HFF-Myc (cell line): ENCODE results near the gene ST8SIA4.

Experiments used
- DNase-seq: peaks from one replicate; pipeline ENCODE4 v3.0.0-alpha.2; 2011; ENCODE audit warnings: low read depth; ENCODE audit errors: extremely low read depth
- H3K4me3 ChIP-seq: replicated peaks from 2 replicates; pipeline ENCODE4 v1.5.1; 2011; ENCODE audit warnings: low read depth, mild to moderate bottlenecking, control low read depth, low read length
- TF ChIP-seq, protein P1 (sequence below): IDR thresholded peaks from 2 replicates; pipeline ENCODE4 v1.5.1; 2012; ENCODE audit warnings: mild to moderate bottlenecking, low read depth, low read length, control low read depth; ENCODE audit errors: missing control alignments

ST8SIA4 gene

DNA sequence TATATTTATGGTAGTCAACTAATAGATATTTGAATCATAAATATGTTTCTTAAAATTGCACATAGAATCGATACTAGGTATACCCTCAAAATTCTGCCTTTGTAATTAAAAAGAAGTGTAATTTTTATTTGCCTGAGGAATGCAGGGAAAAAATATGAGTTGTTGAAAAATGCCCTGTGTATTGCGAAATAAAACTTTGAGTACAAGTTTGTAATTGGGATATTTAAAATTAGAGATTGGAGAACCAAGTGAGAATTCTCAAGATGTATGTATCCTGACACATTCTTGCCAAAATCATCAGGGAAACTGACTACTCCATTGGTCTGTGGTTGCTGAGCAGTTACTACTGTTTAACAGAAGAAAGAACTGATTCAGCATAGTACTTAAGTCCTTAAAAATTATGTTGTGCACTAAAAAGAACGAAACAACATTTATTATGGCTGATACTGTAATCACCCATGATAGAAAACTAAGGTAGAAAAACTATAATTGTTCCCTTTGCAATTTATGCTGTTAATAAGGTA lies 36.0 kb downstream of the ST8SIA4 start:
- H3K4me3 ChIP-seq: no peak overlapping the region
- DNase-seq: no peak
- TF ChIP-seq, protein P1, sequence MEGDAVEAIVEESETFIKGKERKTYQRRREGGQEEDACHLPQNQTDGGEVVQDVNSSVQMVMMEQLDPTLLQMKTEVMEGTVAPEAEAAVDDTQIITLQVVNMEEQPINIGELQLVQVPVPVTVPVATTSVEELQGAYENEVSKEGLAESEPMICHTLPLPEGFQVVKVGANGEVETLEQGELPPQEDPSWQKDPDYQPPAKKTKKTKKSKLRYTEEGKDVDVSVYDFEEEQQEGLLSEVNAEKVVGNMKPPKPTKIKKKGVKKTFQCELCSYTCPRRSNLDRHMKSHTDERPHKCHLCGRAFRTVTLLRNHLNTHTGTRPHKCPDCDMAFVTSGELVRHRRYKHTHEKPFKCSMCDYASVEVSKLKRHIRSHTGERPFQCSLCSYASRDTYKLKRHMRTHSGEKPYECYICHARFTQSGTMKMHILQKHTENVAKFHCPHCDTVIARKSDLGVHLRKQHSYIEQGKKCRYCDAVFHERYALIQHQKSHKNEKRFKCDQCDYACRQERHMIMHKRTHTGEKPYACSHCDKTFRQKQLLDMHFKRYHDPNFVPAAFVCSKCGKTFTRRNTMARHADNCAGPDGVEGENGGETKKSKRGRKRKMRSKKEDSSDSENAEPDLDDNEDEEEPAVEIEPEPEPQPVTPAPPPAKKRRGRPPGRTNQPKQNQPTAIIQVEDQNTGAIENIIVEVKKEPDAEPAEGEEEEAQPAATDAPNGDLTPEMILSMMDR: no peak

DNA sequence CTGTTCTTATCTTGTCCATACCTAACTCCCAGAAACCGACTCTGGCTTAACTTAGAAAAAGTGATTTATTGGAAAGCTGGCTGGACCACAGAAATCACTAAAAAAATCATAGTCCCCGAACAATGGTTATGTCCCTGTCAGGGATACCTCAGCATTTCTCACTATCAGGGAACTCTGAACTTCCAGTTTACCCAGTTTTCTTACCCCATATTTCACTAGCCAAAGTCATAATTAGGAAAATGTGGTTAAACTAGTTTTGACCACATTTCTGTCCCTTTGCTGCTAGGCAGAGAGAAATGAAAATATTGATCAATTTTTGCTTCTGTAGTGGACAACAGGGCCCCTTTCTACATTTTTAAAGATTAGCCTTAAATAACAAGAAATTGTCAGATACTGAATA lies 38.2 kb downstream of the ST8SIA4 start:
- H3K4me3 ChIP-seq: no peak overlapping the region
- TF ChIP-seq, protein P1: no peak
- DNase-seq: no peak

DNA sequence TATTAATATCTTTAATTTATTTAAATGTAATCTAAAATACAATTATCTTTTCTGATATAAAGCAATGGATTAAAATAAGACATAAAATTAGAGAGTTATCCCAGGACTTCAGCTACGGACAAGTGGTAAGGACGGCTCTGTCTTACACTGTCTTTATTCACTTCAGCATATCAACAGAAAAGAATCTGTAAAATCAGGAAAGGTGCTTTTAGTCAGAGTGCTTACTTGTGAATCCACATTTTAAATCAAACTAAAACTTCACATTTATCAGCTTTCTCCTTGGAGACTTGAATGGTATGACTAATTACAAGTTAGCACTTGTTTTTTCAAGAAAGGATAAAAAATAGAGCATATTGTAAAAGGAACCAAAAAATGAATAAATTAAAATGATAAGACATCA lies 39.3 kb downstream of the ST8SIA4 start:
- no peak overlapping the region for H3K4me3 ChIP-seq
- TF ChIP-seq, protein P1: no peak
- DNase-seq: no peak

DNA sequence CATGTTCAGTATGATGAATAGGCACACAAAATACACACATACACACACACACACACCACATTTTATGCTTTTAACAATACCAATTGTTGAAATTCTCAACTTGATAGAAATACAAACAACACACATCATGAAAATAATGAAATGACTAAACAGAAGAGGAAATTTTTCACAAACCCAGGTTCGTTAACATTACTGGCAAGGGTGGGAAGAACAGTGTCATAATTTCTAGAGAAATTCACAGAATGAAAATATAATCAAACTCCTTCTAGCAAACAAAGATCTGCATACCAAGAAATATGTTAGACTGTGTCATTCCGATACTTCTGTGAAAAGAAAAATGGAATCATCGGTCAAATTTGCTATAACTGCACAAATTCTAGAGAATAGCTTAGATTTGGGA lies 41.9 kb downstream of the ST8SIA4 start:
- TF ChIP-seq, protein P1: no peak
- no peak for DNase-seq
- H3K4me3 ChIP-seq: no peak overlapping the region

DNA sequence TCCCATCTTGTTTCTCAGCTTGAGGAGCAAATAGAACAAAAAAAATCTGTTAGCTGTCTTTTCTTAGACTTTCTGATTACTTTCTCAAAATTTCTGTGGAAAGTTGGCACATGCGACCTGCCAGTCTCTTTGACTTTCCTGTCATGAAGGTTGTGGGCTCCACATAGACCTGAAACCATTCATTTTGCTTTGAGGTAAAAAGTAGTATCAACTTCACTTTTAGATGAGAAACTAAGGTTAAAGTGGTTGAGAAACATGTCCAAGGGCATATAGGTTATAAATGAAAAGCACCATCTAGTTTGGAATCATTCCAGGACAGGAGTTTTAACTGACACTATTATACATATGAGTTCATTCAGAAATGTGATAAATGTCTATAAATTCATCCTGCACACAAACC lies 42.7 kb downstream of the ST8SIA4 start:
- no peak overlapping the region for H3K4me3 ChIP-seq
- TF ChIP-seq, protein P1: no peak
- no peak for DNase-seq

DNA sequence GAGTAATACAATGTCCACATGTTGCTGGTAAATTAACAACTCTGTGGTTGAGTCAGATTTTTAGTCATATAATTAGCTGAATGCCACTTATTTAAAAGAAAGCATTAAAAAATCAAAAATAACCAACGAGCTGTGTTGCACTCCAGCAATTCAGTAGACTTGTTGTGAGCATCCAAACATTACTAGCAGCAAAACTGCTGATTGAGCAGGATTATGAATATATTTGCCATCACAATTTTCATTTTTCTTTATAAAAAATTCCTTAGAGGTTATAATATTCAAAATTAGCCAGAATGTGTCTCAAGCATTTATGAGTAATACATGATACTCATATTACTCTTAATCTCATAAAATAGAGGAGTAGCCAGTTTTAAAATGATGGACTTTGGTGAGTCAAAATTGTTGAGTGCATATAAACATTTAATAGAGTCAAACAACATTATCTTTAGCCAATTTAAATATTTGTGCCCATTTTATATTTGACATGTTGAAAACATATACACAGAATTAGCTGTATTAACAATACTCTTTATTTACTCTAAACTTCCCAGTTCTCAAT lies 44.0 kb downstream of the ST8SIA4 start:
- no peak overlapping the region for H3K4me3 ChIP-seq
- DNase-seq: no peak
- TF ChIP-seq, protein P1: no peak

DNA sequence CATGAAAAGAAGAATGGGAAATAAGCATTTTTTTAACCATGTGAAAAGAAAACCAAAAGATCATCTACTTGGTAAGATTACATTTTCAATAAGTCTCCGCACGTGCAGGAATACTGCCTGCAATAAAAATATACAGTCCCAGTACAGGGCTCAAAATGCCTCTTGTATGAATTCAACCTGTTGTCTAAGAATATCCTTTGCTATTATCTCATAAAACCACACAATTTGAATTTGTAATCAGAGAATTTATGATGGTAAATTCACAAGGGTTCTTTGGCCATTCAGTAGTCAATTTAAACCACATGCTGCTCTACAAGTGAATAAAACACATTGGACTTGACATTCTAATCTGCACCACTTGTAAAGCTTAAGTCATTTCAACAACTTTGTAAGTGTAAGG lies 46.6 kb downstream of the ST8SIA4 start:
- DNase-seq: no peak
- TF ChIP-seq, protein P1: no peak
- H3K4me3 ChIP-seq: no peak overlapping the region
